ENCODE results near the gene MAP1S.
"Not testable (repeated sequence)": the region's sequence is repeated elsewhere in the genome, so short reads cannot be mapped to it uniquely, and the experiment has no call there.

- not testable (repeated sequence) for TF ChIP-seq POLR2AphosphoS5, CTCF (IDR thresholded peaks at IDR 0.05)
These were observed 64.4 kb downstream of the MAP1S start for GRCh38 chr19:17783721-17784120.
